Fibroblast of lung (primary cell): ENCODE results near the gene CACNA2D3.

Experiments
- CTCF ChIP-seq, 2 donors: IDR thresholded peaks in 1 of 2; conservative IDR thresholded peaks in 1 of 2; 1 replicate in 1 of 2; 2 replicates in 1 of 2; pipeline ENCODE4 v1.5.1; 2011 to 2012; ENCODE audit warnings: low read length in 2 of 2, control low read depth in 1 of 2, inconsistent platforms in 1 of 2, low read depth in 1 of 2, mild to moderate bottlenecking in 1 of 2
- EZH2 ChIP-seq: IDR thresholded peaks from 2 replicates; pipeline ENCODE4 v1.5.1; 2012; ENCODE audit warnings: low read length, control low read depth, mild to moderate bottlenecking; ENCODE audit errors: missing control alignments

DNA sequence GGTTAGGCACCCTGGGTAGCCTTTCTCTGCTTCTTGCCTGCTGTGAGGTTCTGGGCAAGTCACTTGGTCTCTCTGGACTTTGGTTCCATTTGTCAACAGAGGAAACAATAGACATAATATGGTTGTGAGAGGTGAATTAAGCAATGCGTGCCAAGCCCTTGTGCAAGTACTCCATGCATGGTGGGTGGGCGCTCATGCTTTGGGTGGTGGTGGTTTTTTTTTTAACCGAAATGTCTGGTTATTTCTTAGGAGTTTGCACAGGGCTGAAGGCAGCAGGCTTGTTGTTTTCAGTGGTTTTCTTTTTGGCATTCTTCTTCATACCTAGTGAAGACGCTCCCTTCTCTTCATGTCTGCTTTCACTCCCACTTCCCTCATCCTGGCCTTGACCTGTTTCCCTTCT is 889.7 kb downstream of the CACNA2D3 start:
- TF ChIP-seq EZH2 (no peak), CTCF (conservative IDR thresholded peaks at IDR 0.05 in 1 of 2, IDR thresholded peaks at IDR 0.05 in 1 of 2; ENCODE audit: low read depth in 1 of 2, low read length in 2 of 2) (no peak)
